Measurements from ENCODE around the gene SS18L1.

- TF ChIP-seq CTCF (conservative IDR thresholded peaks at IDR 0.05) (no peak), ZFX (IDR thresholded peaks at IDR 0.05) (no peak)
These were observed 30.6 kb downstream of the SS18L1 start for GRCh38 chr20:62174021-62174804.

Data from C4-2B (cell line).